ENCODE results near the gene PILRB. TPM values are rescaled to one million over a fixed set of nuclear protein-coding genes. Genes with fewer than 3 reads are reported as not detected.
"Not testable (repeated sequence)": the region's sequence is repeated elsewhere in the genome, so short reads cannot be mapped to it uniquely, and the experiment has no call there.

Gene PILRB
- total and polyA plus RNA-seq, 2 donors from 2014 or later, result 45.0 to 76.4 TPM

DNA sequence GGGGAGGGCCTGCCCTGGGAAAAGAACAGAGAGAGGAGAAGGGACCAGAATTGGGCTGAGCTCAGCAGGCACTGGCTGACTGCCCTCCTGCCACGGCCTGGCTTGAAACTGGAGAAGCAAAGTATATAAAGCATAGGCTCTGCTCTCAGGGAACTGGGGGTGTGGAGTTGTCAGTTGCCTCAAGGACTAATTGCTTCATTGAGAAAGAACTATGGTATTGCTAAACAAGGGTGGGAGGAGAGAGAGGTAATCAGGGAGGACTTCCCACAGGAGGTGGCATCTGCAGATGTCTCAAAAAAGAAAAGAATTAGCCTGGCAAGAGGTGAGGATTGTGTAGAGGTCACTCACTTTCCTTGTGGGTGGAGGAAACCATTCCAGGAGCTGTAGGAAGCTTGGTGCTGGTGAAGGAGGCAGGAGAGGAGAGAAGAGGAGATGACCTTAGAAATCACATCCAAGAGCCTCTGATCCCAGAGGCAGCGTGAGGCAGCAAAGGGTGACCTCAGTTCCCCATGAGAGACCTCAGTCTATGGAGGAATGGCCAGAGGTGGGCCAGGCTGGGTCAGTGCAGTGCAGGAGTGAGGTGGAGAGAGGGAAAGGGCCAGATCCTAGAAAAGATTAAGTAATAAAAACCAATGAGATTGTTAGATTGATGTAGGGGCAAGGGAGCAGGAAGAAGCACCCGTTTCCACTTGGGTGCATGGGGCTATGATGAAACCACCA lies 2.4 kb downstream of the PILRB start:
- no peak overlapping the region for H3K27ac ChIP-seq (ENCODE audit: low read depth in 2 of 2, low read length in 2 of 2)
- FAIRE-seq (no peak), DNase-seq (peak in 1 of 5 donors; percentile 39)
- H3K36me3 ChIP-seq (ENCODE audit: control insufficient read depth in 2 of 3, insufficient read depth in 3 of 3, low read length in 3 of 3), result peaks cover 6 to 48% (median 27%) of the 10 kb centered on the region in 3 donors
- H3K27me3 ChIP-seq (ENCODE audit: control insufficient read depth, insufficient read depth, low read length), result no peaks in the 10 kb centered on the region
- H3K4me1 ChIP-seq (ENCODE audit: control insufficient read depth in 2 of 3, insufficient read depth in 2 of 3, low read depth in 1 of 3, low read length in 3 of 3), result no peaks in the 10 kb centered on the region
- intact Hi-C loops (cut with DNase I), result no loop called here
- H3K4me3 ChIP-seq (ENCODE audit: low read length in 3 of 3), result no peak overlapping the region
- TF ChIP-seq, protein P1, sequence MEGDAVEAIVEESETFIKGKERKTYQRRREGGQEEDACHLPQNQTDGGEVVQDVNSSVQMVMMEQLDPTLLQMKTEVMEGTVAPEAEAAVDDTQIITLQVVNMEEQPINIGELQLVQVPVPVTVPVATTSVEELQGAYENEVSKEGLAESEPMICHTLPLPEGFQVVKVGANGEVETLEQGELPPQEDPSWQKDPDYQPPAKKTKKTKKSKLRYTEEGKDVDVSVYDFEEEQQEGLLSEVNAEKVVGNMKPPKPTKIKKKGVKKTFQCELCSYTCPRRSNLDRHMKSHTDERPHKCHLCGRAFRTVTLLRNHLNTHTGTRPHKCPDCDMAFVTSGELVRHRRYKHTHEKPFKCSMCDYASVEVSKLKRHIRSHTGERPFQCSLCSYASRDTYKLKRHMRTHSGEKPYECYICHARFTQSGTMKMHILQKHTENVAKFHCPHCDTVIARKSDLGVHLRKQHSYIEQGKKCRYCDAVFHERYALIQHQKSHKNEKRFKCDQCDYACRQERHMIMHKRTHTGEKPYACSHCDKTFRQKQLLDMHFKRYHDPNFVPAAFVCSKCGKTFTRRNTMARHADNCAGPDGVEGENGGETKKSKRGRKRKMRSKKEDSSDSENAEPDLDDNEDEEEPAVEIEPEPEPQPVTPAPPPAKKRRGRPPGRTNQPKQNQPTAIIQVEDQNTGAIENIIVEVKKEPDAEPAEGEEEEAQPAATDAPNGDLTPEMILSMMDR (IDR thresholded peaks at IDR 0.05; ENCODE audit: borderline replicate concordance, extremely low read depth, insufficient read depth), result no peak
- no peak overlapping the region for H3K9ac ChIP-seq (ENCODE audit: low read length in 3 of 3)
- H3K9me3 ChIP-seq (ENCODE audit: control insufficient read depth in 2 of 3, insufficient read depth in 1 of 3, low read length in 3 of 3), result no peaks in the 10 kb centered on the region

DNA sequence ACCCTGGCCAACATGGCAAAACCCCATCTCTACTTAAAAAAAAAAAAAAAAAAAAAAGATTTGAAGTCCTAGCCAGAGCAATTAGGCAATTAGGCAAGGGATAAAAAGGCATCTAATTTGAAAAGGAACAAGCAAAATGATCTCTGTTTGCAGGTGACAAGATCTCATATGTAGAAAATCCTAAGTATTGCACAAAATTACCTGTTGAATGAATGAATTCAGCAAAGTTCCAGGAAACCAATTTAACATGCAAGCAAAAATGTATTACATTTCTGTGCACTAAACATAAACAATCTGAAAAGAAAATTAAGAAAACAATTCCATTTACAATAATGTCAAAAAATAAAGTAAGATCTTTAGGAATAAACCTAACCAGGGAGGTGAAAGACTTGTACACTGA lies 5.2 kb downstream of the PILRB start:
- Histone ChIP-seq H3K9ac (ENCODE audit: low read length in 3 of 3) (no peak overlapping the region), H3K36me3 (ENCODE audit: control insufficient read depth in 2 of 3, insufficient read depth in 3 of 3, low read length in 3 of 3) (peaks cover 6 to 33% (median 20%) of the 10 kb centered on the region in 3 donors)
- FAIRE-seq, result no peak

DNA sequence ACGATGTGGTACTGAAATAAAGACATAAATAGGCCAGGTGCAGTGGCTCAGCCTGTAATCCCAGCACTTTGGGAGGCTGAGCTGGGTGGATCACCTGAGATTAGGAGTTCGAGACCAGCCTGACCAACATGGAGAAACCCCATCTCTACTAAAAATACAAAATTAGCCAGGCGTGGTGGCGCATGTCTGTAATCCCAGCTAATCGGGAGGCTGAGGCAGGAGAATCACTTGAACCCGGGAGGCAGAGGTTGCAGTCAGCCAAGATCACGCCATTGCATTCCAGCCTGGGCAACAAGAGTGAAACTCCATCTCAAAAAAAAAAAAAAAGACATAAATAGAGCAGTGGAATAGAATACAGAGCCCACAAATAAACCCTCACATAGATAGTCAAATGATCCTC lies 5.9 kb downstream of the PILRB start:
- H3K4me1 ChIP-seq (ENCODE audit: control insufficient read depth in 2 of 3, insufficient read depth in 2 of 3, low read depth in 1 of 3, low read length in 3 of 3); intact Hi-C loops (cut with DNase I); FAIRE-seq; H3K27me3 ChIP-seq (ENCODE audit: control insufficient read depth, insufficient read depth, low read length); H3K9me3 ChIP-seq (ENCODE audit: control insufficient read depth in 2 of 3, insufficient read depth in 1 of 3, low read length in 3 of 3); H3K4me3 ChIP-seq (ENCODE audit: low read length in 3 of 3); H3K9ac ChIP-seq (ENCODE audit: low read length in 3 of 3); H3K27ac ChIP-seq (ENCODE audit: low read depth in 2 of 2, low read length in 2 of 2): not testable (repeated sequence)
- peak in 1 of 5 donors; percentile 19 for DNase-seq
- peaks cover 6 to 26% (median 19%) of the 10 kb centered on the region in 3 donors for H3K36me3 ChIP-seq (ENCODE audit: control insufficient read depth in 2 of 3, insufficient read depth in 3 of 3, low read length in 3 of 3)

More for the DNA sequence above, 5.2 kb downstream of the PILRB start:
- DNase-seq, result no peak
- no peaks in the 10 kb centered on the region for H3K9me3 ChIP-seq (ENCODE audit: control insufficient read depth in 2 of 3, insufficient read depth in 1 of 3, low read length in 3 of 3)
- no peak overlapping the region for H3K27ac ChIP-seq (ENCODE audit: low read depth in 2 of 2, low read length in 2 of 2)
- no peaks in the 10 kb centered on the region for H3K27me3 ChIP-seq (ENCODE audit: control insufficient read depth, insufficient read depth, low read length)
- H3K4me1 ChIP-seq (ENCODE audit: control insufficient read depth in 2 of 3, insufficient read depth in 2 of 3, low read depth in 1 of 3, low read length in 3 of 3), result no peaks in the 10 kb centered on the region
- intact Hi-C loops (cut with DNase I), result no loop called here
- no peak overlapping the region for H3K4me3 ChIP-seq (ENCODE audit: low read length in 3 of 3)
- TF ChIP-seq, protein P1 (IDR thresholded peaks at IDR 0.05; ENCODE audit: borderline replicate concordance, extremely low read depth, insufficient read depth), result no peak

- TF ChIP-seq, protein P1 (IDR thresholded peaks at IDR 0.05; ENCODE audit: borderline replicate concordance, extremely low read depth, insufficient read depth), result no peak
- intact Hi-C loops (cut with DNase I), result no loop called here
Measured at GRCh38 chr7:100364480-100364879, 6.6 kb downstream of the PILRB start.

GRCh38 chr7:100365998-100366367 lies 8.1 kb downstream of the PILRB start:
- H3K9me3 ChIP-seq (ENCODE audit: control insufficient read depth in 2 of 3, insufficient read depth in 1 of 3, low read length in 3 of 3); H3K27me3 ChIP-seq (ENCODE audit: control insufficient read depth, insufficient read depth, low read length); H3K9ac ChIP-seq (ENCODE audit: low read length in 3 of 3); H3K4me1 ChIP-seq (ENCODE audit: control insufficient read depth in 2 of 3, insufficient read depth in 2 of 3, low read depth in 1 of 3, low read length in 3 of 3); H3K4me3 ChIP-seq (ENCODE audit: low read length in 3 of 3); DNase-seq; H3K27ac ChIP-seq (ENCODE audit: low read depth in 2 of 2, low read length in 2 of 2); FAIRE-seq; intact Hi-C loops (cut with DNase I): not testable (repeated sequence)
- peaks cover 6 to 11% (median 6%) of the 10 kb centered on the region in 3 donors for H3K36me3 ChIP-seq (ENCODE audit: control insufficient read depth in 2 of 3, insufficient read depth in 3 of 3, low read length in 3 of 3)

More at GRCh38 chr7:100364480-100364879, 6.6 kb downstream of the PILRB start:
- peaks cover 6 to 19% (median 12%) of the 10 kb centered on the region in 3 donors for H3K36me3 ChIP-seq (ENCODE audit: control insufficient read depth in 2 of 3, insufficient read depth in 3 of 3, low read length in 3 of 3)
- H3K9ac ChIP-seq (ENCODE audit: low read length in 3 of 3), result no peak overlapping the region
- no peaks in the 10 kb centered on the region for H3K9me3 ChIP-seq (ENCODE audit: control insufficient read depth in 2 of 3, insufficient read depth in 1 of 3, low read length in 3 of 3)
- FAIRE-seq (no peak), DNase-seq (no peak)
- H3K4me3 ChIP-seq (ENCODE audit: low read length in 3 of 3), result no peak overlapping the region
- no peaks in the 10 kb centered on the region for H3K4me1 ChIP-seq (ENCODE audit: control insufficient read depth in 2 of 3, insufficient read depth in 2 of 3, low read depth in 1 of 3, low read length in 3 of 3)
- H3K27me3 ChIP-seq (ENCODE audit: control insufficient read depth, insufficient read depth, low read length), result no peaks in the 10 kb centered on the region
- no peak overlapping the region for H3K27ac ChIP-seq (ENCODE audit: low read depth in 2 of 2, low read length in 2 of 2)

Measured in kidney (tissue), 14 donors.